Activated CD4-positive, alpha-beta memory T cell treated with anti-CD3 and anti-CD28 coated beads, Interleukin-2, amount 10 ng/mL, durations not matched to agents 7 days and 5 days (primary cell): Measurements from ENCODE around the gene ANO2. TPM values are rescaled to one million over a fixed set of nuclear protein-coding genes. Genes with fewer than 3 reads are reported as not detected.
"Not testable (repeated sequence)": the region's sequence is repeated elsewhere in the genome, so short reads cannot be mapped to it uniquely, and the experiment has no call there.

Source experiments
- CTCF ChIA-PET: fragments of 350-600 bp; sonication (Branson Sonifier 250); formaldehyde crosslinking; loops from one replicate; lab custom pipeline; 2021; ENCODE audit warnings: antibody characterized with exemption, inconsistent platforms; lab: Charles Lee
- POLR2A ChIA-PET: fragments of 350-600 bp; sonication (Branson Sonifier 250); formaldehyde crosslinking; loops from one replicate; lab custom pipeline; 2021; ENCODE audit warnings: antibody characterized with exemption; lab: Charles Lee
- DNase-seq: peaks from one replicate; pipeline ENCODE4 v3.0.0-alpha.2; 2020
- H3K27ac Mint-ChIP-seq: one replicate; pipeline ENCODE4 v1.8.0; 2021; ENCODE audit warnings: mild to moderate bottlenecking, mixed read lengths
- H3K27me3 Mint-ChIP-seq: one replicate; pipeline ENCODE4 v1.8.0; 2021; ENCODE audit warnings: mixed read lengths
- H3K36me3 Mint-ChIP-seq: one replicate; pipeline ENCODE4 v1.8.0; 2021; ENCODE audit warnings: low read depth, mixed read lengths
- H3K4me1 Mint-ChIP-seq: one replicate; pipeline ENCODE4 v1.8.0; 2021; ENCODE audit warnings: mixed read lengths
- H3K4me3 Mint-ChIP-seq: one replicate; pipeline ENCODE4 v1.8.0; 2021; ENCODE audit warnings: mild to moderate bottlenecking, mixed read lengths
- H3K9me3 Mint-ChIP-seq: one replicate; pipeline ENCODE4 v1.8.0; 2021; ENCODE audit warnings: mixed read lengths
- total RNA-seq, 2 experiments: library from RNA; stranded (reverse); gene quantifications; one replicate each; pipeline ENCODE4 v1.2.3, GENCODE V29; 2021

Gene ANO2
- total RNA-seq, 2 experiments from 2014 or later = not detected

GRCh38 chr12:5864301-5864700 lies 80.8 kb downstream of the ANO2 start:
- CTCF ChIA-PET = no interaction called here
- no peak for DNase-seq

GRCh38 chr12:5861416-5861815 lies 83.6 kb downstream of the ANO2 start:
- POLR2A ChIA-PET = no interaction called here
- no peak overlapping the region for H3K4me3 Mint-ChIP-seq
- no peak overlapping the region for H3K27ac Mint-ChIP-seq
- CTCF ChIA-PET = no interaction called here
- no peaks in the 10 kb centered on the region for H3K4me1 Mint-ChIP-seq
- no peaks in the 10 kb centered on the region for H3K9me3 Mint-ChIP-seq
- no peak for DNase-seq
- no peaks in the 10 kb centered on the region for H3K36me3 Mint-ChIP-seq
- H3K27me3 Mint-ChIP-seq = peaks cover 5% of the 10 kb centered on the region

More at GRCh38 chr12:5864301-5864700, 80.8 kb downstream of the ANO2 start:
- Mint-ChIP-seq H3K9me3 (no peaks in the 10 kb centered on the region), H3K36me3 (no peaks in the 10 kb centered on the region), H3K27ac (no peak overlapping the region), H3K4me3 (no peak overlapping the region), H3K4me1 (no peaks in the 10 kb centered on the region), H3K27me3 (no peaks in the 10 kb centered on the region)
- POLR2A ChIA-PET = no interaction called here

GRCh38 chr12:5856692-5857091 lies 88.4 kb downstream of the ANO2 start:
- no peak for DNase-seq
- H3K9me3 Mint-ChIP-seq = no peaks in the 10 kb centered on the region
- CTCF ChIA-PET = no interaction called here

GRCh38 chr12:5846950-5847349 lies 98.1 kb downstream of the ANO2 start:
- Mint-ChIP-seq H3K27ac (no peak overlapping the region), H3K27me3 (no peaks in the 10 kb centered on the region), H3K36me3 (no peaks in the 10 kb centered on the region), H3K4me1 (no peaks in the 10 kb centered on the region), H3K4me3 (no peak overlapping the region), H3K9me3 (no peaks in the 10 kb centered on the region)
- ChIA-PET POLR2A (no interaction called here), CTCF (no interaction called here)
- DNase-seq = no peak

More at GRCh38 chr12:5856692-5857091, 88.4 kb downstream of the ANO2 start:
- Mint-ChIP-seq H3K27ac (no peak overlapping the region), H3K27me3 (peaks cover 8% of the 10 kb centered on the region), H3K4me1 (no peaks in the 10 kb centered on the region), H3K36me3 (no peaks in the 10 kb centered on the region), H3K4me3 (no peak overlapping the region)
- POLR2A ChIA-PET = no interaction called here

- DNase-seq = no peak
- H3K4me1 Mint-ChIP-seq = no peaks in the 10 kb centered on the region
- ChIA-PET POLR2A (no interaction called here), CTCF (no interaction called here)
- H3K27ac Mint-ChIP-seq = no peak overlapping the region
- H3K9me3 Mint-ChIP-seq = no peaks in the 10 kb centered on the region
- no peaks in the 10 kb centered on the region for H3K27me3 Mint-ChIP-seq
- H3K4me3 Mint-ChIP-seq = no peak overlapping the region
- H3K36me3 Mint-ChIP-seq = no peaks in the 10 kb centered on the region
Measured at GRCh38 chr12:5840944-5841343, 104.1 kb downstream of the ANO2 start.

- ChIA-PET CTCF (no interaction called here), POLR2A (no interaction called here)
- no peaks in the 10 kb centered on the region for H3K27me3 Mint-ChIP-seq
- no peaks in the 10 kb centered on the region for H3K36me3 Mint-ChIP-seq
- H3K4me1 Mint-ChIP-seq = no peaks in the 10 kb centered on the region
- no peak overlapping the region for H3K4me3 Mint-ChIP-seq
- H3K27ac Mint-ChIP-seq = no peak overlapping the region
- no peak for DNase-seq
- H3K9me3 Mint-ChIP-seq = no peaks in the 10 kb centered on the region
Measured at GRCh38 chr12:5830111-5830510, 114.9 kb downstream of the ANO2 start.

- Mint-ChIP-seq H3K9me3 (peaks cover 5% of the 10 kb centered on the region), H3K4me3 (no peak overlapping the region), H3K27me3 (no peaks in the 10 kb centered on the region), H3K4me1 (no peaks in the 10 kb centered on the region), H3K36me3 (no peaks in the 10 kb centered on the region), H3K27ac (no peak overlapping the region)
- POLR2A ChIA-PET = no interaction called here
- no peak for DNase-seq
- CTCF ChIA-PET = no interaction called here
Measured at GRCh38 chr12:5827591-5827990, 117.5 kb downstream of the ANO2 start.

- DNase-seq, POLR2A ChIA-PET, H3K4me3 Mint-ChIP-seq: not testable (repeated sequence)
Measured at GRCh38 chr12:5825761-5826160, 119.3 kb downstream of the ANO2 start.

GRCh38 chr12:5818877-5819276 lies 126.2 kb downstream of the ANO2 start:
- CTCF ChIA-PET, DNase-seq, H3K36me3 Mint-ChIP-seq, H3K27me3 Mint-ChIP-seq, H3K4me3 Mint-ChIP-seq, H3K9me3 Mint-ChIP-seq, H3K27ac Mint-ChIP-seq, H3K4me1 Mint-ChIP-seq, POLR2A ChIA-PET: not testable (repeated sequence)

More at GRCh38 chr12:5825761-5826160, 119.3 kb downstream of the ANO2 start:
- H3K9me3 Mint-ChIP-seq, H3K4me1 Mint-ChIP-seq, H3K27me3 Mint-ChIP-seq, H3K36me3 Mint-ChIP-seq, H3K27ac Mint-ChIP-seq, CTCF ChIA-PET: not testable (repeated sequence)

GRCh38 chr12:5817246-5817645 lies 127.8 kb downstream of the ANO2 start:
- CTCF ChIA-PET = no interaction called here
- no peak overlapping the region for H3K27ac Mint-ChIP-seq
- POLR2A ChIA-PET = no interaction called here
- H3K9me3 Mint-ChIP-seq = peaks cover 6% of the 10 kb centered on the region
- H3K4me3 Mint-ChIP-seq = no peak overlapping the region
- DNase-seq = no peak
- no peaks in the 10 kb centered on the region for H3K36me3 Mint-ChIP-seq
- H3K27me3 Mint-ChIP-seq = no peaks in the 10 kb centered on the region
- no peaks in the 10 kb centered on the region for H3K4me1 Mint-ChIP-seq

GRCh38 chr12:5809586-5809985 lies 135.5 kb downstream of the ANO2 start:
- Mint-ChIP-seq H3K27ac (no peak overlapping the region), H3K4me1 (no peaks in the 10 kb centered on the region), H3K27me3 (no peaks in the 10 kb centered on the region), H3K4me3 (no peak overlapping the region), H3K9me3 (no peaks in the 10 kb centered on the region), H3K36me3 (no peaks in the 10 kb centered on the region)
- no peak for DNase-seq
- ChIA-PET CTCF (no interaction called here), POLR2A (no interaction called here)

- Mint-ChIP-seq H3K27me3 (no peaks in the 10 kb centered on the region), H3K4me3 (no peak overlapping the region), H3K9me3 (no peaks in the 10 kb centered on the region), H3K36me3 (no peaks in the 10 kb centered on the region), H3K4me1 (no peaks in the 10 kb centered on the region), H3K27ac (no peak overlapping the region)
- no peak for DNase-seq
- CTCF ChIA-PET = no interaction called here
- POLR2A ChIA-PET = no interaction called here
Measured at GRCh38 chr12:5808981-5809380, 136.1 kb downstream of the ANO2 start.

GRCh38 chr12:5807514-5808219 lies 137.4 kb downstream of the ANO2 start:
- Mint-ChIP-seq H3K4me3 (no peak overlapping the region), H3K9me3 (no peaks in the 10 kb centered on the region), H3K27me3 (no peaks in the 10 kb centered on the region), H3K27ac (no peak overlapping the region), H3K4me1 (no peaks in the 10 kb centered on the region), H3K36me3 (no peaks in the 10 kb centered on the region)
- no peak for DNase-seq
- CTCF ChIA-PET = no interaction called here
- POLR2A ChIA-PET = no interaction called here

GRCh38 chr12:5807090-5807414 lies 138.0 kb downstream of the ANO2 start:
- POLR2A ChIA-PET = no interaction called here
- Mint-ChIP-seq H3K36me3 (no peaks in the 10 kb centered on the region), H3K27me3 (no peaks in the 10 kb centered on the region), H3K4me3 (no peak overlapping the region), H3K9me3 (no peaks in the 10 kb centered on the region), H3K4me1 (no peaks in the 10 kb centered on the region), H3K27ac (no peak overlapping the region)
- CTCF ChIA-PET = no interaction called here
- DNase-seq = no peak
